Neural crest cell (in vitro differentiated cells): ENCODE measurements around the gene ALG12. TPM values are rescaled to one million over a fixed set of nuclear protein-coding genes. Genes with fewer than 3 reads are reported as not detected.
"Not testable (repeated sequence)": the region's sequence is repeated elsewhere in the genome, so short reads cannot be mapped to it uniquely, and the experiment has no call there.

Experiments used
- DNase-seq: peaks from one replicate; pipeline ENCODE4 v3.0.0; 2021; ENCODE audit warnings: low read depth, mixed read lengths, low spot score
- H3K27ac Mint-ChIP-seq: one replicate; pipeline ENCODE4 v1.8.0; 2021; ENCODE audit warnings: mild to moderate bottlenecking, mixed read lengths; ENCODE audit not compliant: unreplicated experiment
- H3K27me3 Mint-ChIP-seq: 2 replicates; pipeline ENCODE4 v1.8.0; 2021; ENCODE audit warnings: low read depth, mild to moderate bottlenecking, mixed read lengths
- H3K36me3 Mint-ChIP-seq: 2 replicates; pipeline ENCODE4 v1.8.0; 2021; ENCODE audit warnings: low read depth, mild to moderate bottlenecking, mixed read lengths
- H3K4me1 Mint-ChIP-seq: 2 replicates; pipeline ENCODE4 v1.8.0; 2021; ENCODE audit warnings: mixed read lengths
- H3K4me3 Mint-ChIP-seq: one replicate; pipeline ENCODE4 v1.8.0; 2021; ENCODE audit warnings: mild to moderate bottlenecking, mixed read lengths
- H3K9me3 Mint-ChIP-seq: 2 replicates; pipeline ENCODE4 v1.8.0; 2021; ENCODE audit warnings: mixed read lengths
- total RNA-seq: library from RNA; stranded (reverse); gene quantifications from 2 replicates; pipeline ENCODE4 v1.2.1, GENCODE V29; 2021
- TF ChIP-seq, protein P1 (sequence below): fragments of 200-600 bp; sonication (generic); conservative IDR thresholded peaks from 2 replicates; pipeline ENCODE4 v1.5.0; 2021; ENCODE audit warnings: antibody characterized with exemption, mild to moderate bottlenecking

The ALG12 gene
- total RNA-seq, 1 donor from 2014 or later, result 21.2 TPM

DNA sequence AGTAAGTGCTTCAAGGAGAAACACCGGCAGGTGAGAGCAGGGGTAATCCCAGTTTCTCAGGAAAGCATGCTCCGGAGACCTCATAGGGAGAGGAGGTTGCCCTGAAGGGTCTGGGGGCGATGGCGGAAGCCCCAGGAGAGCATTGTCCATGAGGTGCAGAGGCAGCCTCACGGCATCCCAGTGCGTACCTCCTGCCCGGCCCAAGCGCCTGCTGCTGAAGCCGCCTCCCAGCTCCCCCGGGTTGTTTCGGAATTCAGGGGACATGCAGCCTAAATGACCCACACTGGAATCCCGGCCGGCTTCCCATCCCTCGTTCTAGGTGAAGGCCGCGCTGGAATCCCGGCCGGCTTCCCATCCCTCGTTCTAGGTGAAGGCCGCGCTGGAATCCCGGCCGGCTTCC lies 61.9 kb downstream of the ALG12 start:
- peak overlapping the region; percentile 96 for H3K4me3 Mint-ChIP-seq
- no peaks in the 10 kb centered on the region for H3K9me3 Mint-ChIP-seq
- H3K4me1 Mint-ChIP-seq, result peaks cover 20% of the 10 kb centered on the region
- H3K36me3 Mint-ChIP-seq, result peaks cover 3% of the 10 kb centered on the region
- H3K27ac Mint-ChIP-seq, result no peak overlapping the region
- no peak for DNase-seq
- peaks cover 25% of the 10 kb centered on the region for H3K27me3 Mint-ChIP-seq
- TF ChIP-seq, protein P1, sequence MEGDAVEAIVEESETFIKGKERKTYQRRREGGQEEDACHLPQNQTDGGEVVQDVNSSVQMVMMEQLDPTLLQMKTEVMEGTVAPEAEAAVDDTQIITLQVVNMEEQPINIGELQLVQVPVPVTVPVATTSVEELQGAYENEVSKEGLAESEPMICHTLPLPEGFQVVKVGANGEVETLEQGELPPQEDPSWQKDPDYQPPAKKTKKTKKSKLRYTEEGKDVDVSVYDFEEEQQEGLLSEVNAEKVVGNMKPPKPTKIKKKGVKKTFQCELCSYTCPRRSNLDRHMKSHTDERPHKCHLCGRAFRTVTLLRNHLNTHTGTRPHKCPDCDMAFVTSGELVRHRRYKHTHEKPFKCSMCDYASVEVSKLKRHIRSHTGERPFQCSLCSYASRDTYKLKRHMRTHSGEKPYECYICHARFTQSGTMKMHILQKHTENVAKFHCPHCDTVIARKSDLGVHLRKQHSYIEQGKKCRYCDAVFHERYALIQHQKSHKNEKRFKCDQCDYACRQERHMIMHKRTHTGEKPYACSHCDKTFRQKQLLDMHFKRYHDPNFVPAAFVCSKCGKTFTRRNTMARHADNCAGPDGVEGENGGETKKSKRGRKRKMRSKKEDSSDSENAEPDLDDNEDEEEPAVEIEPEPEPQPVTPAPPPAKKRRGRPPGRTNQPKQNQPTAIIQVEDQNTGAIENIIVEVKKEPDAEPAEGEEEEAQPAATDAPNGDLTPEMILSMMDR, result no peak

DNA sequence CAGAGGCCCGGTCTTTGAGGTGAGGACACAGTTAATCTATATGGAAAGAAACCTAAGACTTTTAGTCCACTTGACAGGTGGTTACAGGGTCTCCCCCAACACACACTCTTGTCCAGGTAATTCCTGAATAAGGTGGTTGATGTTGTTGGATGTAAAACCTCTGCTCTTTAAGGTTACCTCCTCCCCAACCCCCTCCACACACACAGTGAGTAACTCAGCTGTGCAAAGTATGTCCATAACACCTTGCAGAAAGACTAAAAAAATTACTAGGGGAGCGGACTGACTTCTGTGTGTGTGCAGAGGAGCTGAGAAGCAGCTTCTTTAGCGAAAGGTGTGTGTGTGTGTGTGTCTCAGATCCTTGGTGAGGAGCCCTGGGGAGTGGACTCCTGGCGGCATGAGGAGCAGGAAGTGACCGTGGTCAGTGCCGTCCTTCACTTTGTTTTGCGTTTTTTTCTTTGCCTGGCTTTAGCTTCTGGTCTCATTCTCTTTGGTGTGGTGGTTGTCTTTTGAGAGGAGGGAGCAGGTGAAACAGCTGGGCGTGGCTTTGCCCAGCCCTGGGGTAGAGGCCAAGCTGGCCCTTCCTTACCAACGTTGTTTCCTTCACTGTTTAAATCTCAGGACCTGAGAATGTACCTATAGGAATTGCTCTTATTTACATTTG lies 62.9 kb downstream of the ALG12 start:
- Mint-ChIP-seq H3K27me3 (peaks cover 34% of the 10 kb centered on the region), H3K27ac (peak overlapping the region; percentile 87), H3K9me3 (no peaks in the 10 kb centered on the region), H3K36me3 (peaks cover 3% of the 10 kb centered on the region), H3K4me1 (peaks cover 20% of the 10 kb centered on the region), H3K4me3 (peak overlapping the region; percentile 96)
- no peak for DNase-seq
- TF ChIP-seq, protein P1, result no peak

DNA sequence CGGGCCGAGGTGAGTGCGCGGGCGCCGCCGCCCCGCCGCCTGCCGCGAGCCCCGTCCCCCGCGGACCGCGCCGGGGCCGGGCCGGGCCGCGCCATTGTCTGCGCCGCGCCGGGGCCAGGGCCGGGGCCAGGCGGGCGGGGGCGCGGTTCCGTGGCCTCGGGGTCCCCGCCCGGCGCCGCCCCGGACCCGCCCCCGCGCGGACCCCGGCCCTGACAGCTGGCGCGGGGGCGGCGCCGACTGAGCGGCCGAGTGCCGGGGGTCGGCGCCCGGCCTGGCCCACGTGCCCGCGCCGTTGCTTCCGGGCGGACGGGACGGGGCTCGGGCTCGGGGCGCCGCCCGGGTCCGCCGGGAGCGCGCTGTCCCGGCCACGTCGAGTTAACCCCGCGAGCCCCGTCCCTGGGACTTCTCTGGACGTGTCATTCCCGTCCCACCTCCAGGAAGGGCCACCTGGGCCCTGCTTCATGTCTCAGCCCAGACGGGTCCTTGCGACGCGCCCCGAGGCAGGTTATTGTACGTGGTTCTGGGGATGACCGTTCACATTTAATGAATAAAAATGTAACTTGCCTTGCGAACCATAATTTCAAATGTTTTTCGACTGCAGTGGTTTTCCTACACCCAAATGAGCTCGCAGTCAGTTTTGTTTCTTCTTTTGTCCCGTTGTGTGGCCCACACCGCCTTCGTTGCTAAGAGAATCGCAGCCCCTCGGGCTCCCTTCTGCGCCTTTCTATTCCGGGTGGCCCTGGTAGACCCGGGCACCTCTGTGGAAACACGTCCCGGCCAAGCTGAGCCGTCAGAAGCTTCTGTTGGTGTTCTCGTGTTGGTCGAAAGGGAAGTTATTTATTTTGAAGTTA lies 64.0 kb downstream of the ALG12 start:
- TF ChIP-seq, protein P1, result no peak
- peak; percentile 21 for DNase-seq
- Mint-ChIP-seq H3K9me3 (no peaks in the 10 kb centered on the region), H3K27me3 (peaks cover 44% of the 10 kb centered on the region), H3K36me3 (peaks cover 3% of the 10 kb centered on the region), H3K27ac (peak overlapping the region; percentile 97), H3K4me1 (peaks cover 20% of the 10 kb centered on the region), H3K4me3 (peak overlapping the region; percentile 96)

DNA sequence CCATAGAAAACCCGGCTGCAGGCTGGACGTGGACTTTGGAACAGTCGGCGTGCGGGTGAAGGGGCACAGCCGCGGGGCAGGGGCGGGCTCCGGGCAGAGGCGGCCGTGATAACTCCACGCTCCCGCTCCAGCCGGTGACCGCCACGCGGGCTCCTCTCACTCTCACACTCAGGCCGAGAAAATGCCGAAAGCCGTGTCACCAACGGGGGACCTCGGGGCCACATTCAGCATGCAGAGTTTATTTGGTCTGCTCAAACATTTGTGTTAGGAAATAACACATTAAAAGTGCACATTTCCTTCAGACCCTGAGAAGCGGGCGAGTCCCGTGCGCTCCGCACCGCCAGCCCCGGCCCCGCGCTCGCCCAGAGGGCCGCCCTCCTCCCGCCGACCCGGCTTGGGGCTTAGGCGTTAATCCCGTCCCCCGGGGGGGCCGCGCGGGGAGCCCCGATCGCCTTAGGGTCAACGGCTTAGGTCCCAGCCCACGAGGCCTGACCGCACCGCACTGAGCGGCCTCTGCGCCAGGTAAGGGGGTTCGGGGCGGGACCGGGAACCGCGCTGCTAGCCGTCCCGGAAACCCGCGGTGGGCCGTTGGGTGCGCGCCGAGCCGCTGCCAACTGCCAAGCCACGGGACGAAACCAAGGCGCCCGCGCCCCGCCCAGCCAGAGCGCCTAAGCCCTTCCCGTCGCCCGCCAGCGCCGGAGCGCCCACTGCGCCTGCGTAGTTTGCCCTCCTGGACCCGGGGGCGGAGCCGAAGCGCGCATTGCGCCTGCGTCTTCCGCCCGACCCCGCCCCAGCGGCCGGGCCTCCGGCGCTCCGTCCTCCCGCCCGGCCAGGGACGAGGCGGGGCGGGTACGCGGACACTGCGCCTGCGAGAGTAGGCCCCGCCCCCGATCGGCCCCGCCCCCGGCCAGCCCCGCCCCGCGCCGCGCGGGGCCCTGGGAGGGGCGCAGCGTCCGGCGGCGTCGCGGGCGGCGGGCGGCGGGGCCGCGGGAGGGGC lies 65.0 kb downstream of the ALG12 start, which contains the start of gene ZBED4:
ZBED4 (plus strand) TSS at position 947 of the 997 bp plus-strand sequence. CDS start 29,819 bp downstream, outside the sequence.
- peak within 1 kb of the TSS; percentile 96 for H3K4me3 Mint-ChIP-seq
- H3K4me1 Mint-ChIP-seq, result peaks cover 20% of the 10 kb centered on the region
- H3K27me3 Mint-ChIP-seq, result peaks cover 46% of the 10 kb centered on the region
- no peaks in the 10 kb centered on the region for H3K36me3 Mint-ChIP-seq
- DNase-seq, result peak; percentile 99
- peak within 1 kb of the TSS; percentile 97 for H3K27ac Mint-ChIP-seq
- no peaks in the 10 kb centered on the region for H3K9me3 Mint-ChIP-seq
- TF ChIP-seq, protein P1, result no peak

DNA sequence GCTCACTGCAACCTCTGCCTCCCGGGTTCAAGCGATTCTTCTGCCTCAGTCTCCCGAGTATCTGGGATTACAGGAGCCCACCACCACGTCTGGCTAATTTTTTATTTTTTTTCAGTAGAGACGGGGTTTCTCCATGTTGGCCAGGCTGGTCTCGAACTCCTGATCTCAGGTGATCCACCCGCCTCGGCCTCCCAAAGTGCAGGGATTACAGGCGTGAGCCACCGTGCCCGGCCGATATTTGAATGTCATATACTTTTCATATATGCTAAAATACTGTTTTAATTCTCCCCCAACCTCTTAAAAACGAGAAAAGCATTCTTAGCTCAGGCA lies 65.7 kb downstream of the ALG12 start:
- DNase-seq, H3K9me3 Mint-ChIP-seq, H3K27ac Mint-ChIP-seq, H3K36me3 Mint-ChIP-seq: not testable (repeated sequence)
- Mint-ChIP-seq H3K27me3 (peaks cover 53% of the 10 kb centered on the region), H3K4me1 (peaks cover 20% of the 10 kb centered on the region), H3K4me3 (peak overlapping the region; percentile 85)
